HUES48 (cell line): ENCODE results near the gene ACTG1.

Experiments used
- H3K27ac ChIP-seq: one replicate; pipeline ENCODE4 v1.7.0; 2013; ENCODE audit warnings: low read depth, low read length, inconsistent platforms
- H3K27me3 ChIP-seq: 2 replicates; pipeline ENCODE4 v1.6.1; 2013; ENCODE audit warnings: mild to moderate bottlenecking, low read length; ENCODE audit not compliant: control insufficient read depth, insufficient read depth
- H3K36me3 ChIP-seq: 2 replicates; pipeline ENCODE4 v1.6.1; 2013; ENCODE audit warnings: low read length; ENCODE audit not compliant: control insufficient read depth, insufficient read depth
- H3K4me1 ChIP-seq: 2 replicates; pipeline ENCODE4 v1.6.1; 2013; ENCODE audit warnings: mild to moderate bottlenecking, low read length; ENCODE audit not compliant: control insufficient read depth, insufficient read depth
- H3K4me3 ChIP-seq: 2 replicates; pipeline ENCODE4 v1.5.1; 2013; ENCODE audit warnings: mild to moderate bottlenecking, low read depth, low read length
- H3K9ac ChIP-seq: 2 replicates; pipeline ENCODE4 v1.6.1; 2013; ENCODE audit warnings: mild to moderate bottlenecking, low read depth, low read length, moderate library complexity
- H3K9me3 ChIP-seq: 2 replicates; pipeline ENCODE4 v1.6.1; 2013; ENCODE audit warnings: low read length; ENCODE audit not compliant: control insufficient read depth, insufficient read depth

ACTG1 gene

GRCh38 chr17:81482673-81483072 is 29.9 kb downstream of the ACTG1 start:
- H3K9ac ChIP-seq, result no peak overlapping the region

DNA sequence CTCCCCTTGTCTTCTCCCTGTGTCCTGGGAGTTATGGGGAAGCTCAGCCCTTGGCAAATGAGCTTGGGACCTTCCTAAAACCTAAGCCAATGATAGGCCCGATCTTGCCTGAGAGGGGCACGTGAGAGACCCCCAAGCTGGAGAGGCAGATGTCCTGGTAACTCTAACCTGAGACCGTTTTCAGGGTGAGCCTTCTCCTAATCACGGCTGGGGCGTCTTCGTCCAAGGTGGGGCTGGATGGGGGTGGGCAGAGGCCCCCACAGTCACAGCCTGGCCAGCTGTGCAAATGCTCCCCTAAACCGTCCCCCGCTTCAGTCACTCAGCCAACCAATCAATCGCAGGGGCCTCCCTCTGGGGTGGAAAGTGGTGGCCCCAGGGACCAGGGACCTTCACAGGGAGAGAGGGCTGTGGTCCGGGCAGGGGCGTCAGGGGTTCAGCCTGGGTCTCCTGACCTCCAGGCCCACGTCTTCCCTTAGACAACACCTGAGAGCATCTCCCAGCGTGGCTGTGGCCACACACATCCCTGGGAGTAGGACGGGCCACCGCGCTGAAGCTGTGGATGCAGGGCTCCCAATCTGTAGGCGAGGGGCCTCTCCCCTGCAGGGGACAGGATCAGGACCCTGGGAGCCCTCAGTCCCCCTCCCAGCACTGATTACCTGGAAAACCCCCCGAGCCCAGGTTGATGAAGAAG is 30.6 kb downstream of the ACTG1 start:
- Histone ChIP-seq H3K4me3 (peak overlapping the region; percentile 53; the same call in 1 of the 2 replicates), H3K9ac (no peak overlapping the region), H3K27ac (no peak overlapping the region)

More at GRCh38 chr17:81482673-81483072, 29.9 kb downstream of the ACTG1 start:
- H3K27ac ChIP-seq, result no peak overlapping the region
- no peaks in the 10 kb centered on the region for H3K36me3 ChIP-seq
- no peaks in the 10 kb centered on the region for H3K9me3 ChIP-seq
- peaks cover 52% of the 10 kb centered on the region for H3K27me3 ChIP-seq
- H3K4me3 ChIP-seq, result no peak overlapping the region
- H3K4me1 ChIP-seq, result peaks cover 3% of the 10 kb centered on the region; the same call in 1 of the 2 replicates

DNA sequence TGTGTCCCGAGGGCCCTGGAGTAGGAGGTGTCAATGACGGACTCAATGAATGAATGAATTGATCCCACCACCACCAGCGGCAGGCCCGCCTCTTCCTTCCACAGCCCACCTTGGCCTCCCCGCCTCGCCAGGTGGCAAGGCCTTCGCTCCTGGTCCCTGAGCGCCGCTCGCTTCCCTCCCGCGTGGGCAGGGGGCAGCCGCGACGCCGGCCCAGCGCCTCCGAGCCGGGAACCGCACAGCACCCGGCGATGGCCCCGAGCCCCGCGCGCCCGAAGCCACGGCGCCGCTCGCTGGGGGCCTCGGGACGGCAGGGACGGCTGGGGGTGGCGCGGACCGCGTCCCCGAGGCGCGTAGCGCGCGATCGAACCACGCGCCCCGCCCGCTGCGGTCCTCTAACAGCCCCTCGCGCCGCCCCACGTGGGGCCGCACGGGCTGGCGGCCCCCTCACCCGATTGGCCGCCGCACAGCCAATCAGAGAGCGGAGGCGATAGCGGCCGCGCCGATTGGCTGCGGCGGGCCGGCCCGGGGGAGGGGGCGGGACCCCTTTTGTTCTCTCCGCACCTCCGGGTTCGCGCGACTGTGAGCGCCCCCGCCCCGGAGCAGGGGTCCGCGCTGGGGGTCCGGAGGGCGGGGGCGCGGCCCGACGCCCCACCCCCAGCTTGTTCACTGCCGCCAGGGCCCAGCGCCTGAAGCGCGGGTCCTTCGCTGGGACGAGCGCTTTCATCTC is 31.4 kb downstream of the ACTG1 start:
- H3K4me1 ChIP-seq, result peaks cover 3% of the 10 kb centered on the region; the same call in 1 of the 2 replicates
- no peaks in the 10 kb centered on the region for H3K36me3 ChIP-seq
- peak overlapping the region; percentile 53; the same call in 1 of the 2 replicates for H3K4me3 ChIP-seq
- no peaks in the 10 kb centered on the region for H3K9me3 ChIP-seq
- no peak overlapping the region for H3K27ac ChIP-seq
- no peak overlapping the region for H3K9ac ChIP-seq
- peaks cover 43% of the 10 kb centered on the region for H3K27me3 ChIP-seq

More for the DNA sequence above, 30.6 kb downstream of the ACTG1 start:
- H3K27me3 ChIP-seq, result peaks cover 46% of the 10 kb centered on the region
- no peaks in the 10 kb centered on the region for H3K36me3 ChIP-seq
- peaks cover 3% of the 10 kb centered on the region; the same call in 1 of the 2 replicates for H3K4me1 ChIP-seq
- H3K9me3 ChIP-seq, result no peaks in the 10 kb centered on the region

DNA sequence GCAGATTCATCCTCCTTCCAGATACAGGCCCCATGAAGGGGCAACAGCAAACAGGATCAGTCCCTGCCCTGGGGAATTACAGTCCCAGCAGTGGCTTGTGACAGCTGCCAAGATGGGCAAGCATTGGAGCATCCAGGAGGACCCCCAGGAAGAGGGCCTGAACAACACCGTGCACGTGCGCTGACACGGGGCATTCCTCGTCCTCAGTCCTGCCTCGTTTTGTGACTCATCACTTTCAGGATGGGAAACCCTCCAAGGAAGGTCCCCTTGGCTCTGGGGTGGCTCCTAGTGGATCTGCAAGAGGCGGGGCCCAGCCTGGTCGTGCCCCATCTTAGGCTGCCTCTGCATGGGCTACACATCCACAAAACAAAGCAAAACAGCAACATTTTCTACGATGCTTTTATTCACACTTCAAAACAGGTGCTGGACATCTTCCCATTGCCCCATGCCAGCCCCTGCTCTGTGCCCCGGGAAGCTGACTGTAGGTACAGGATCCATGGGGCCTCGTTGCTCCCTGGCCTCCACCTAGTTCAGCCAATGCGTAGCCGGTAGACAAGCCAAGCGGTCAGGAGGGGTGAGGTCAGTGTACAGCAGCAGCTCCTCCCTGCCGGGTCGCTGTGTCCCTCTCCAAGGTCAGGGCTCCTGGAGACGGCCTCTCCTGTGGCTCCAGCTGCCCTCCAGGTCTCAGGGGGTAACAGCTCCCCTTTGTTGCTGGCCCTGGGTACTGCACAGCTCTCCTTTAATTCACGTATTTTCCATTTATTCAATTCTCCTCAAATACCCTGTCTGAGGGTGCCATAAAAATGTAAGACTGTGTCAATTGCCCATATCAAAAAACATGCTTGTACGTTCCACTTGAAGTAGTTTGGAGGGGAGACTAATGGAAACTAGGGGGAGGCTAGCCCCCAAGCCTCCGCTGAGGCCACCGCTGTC is 32.2 kb downstream of the ACTG1 start:
- no peak overlapping the region for H3K4me3 ChIP-seq
- H3K4me1 ChIP-seq, result peaks cover 3% of the 10 kb centered on the region; the same call in 1 of the 2 replicates
- H3K27me3 ChIP-seq, result peaks cover 42% of the 10 kb centered on the region
- H3K36me3 ChIP-seq, result no peaks in the 10 kb centered on the region
- H3K9me3 ChIP-seq, result no peaks in the 10 kb centered on the region
- no peak overlapping the region for H3K27ac ChIP-seq
- H3K9ac ChIP-seq, result no peak overlapping the region

- H3K27ac ChIP-seq, result no peak overlapping the region
- no peaks in the 10 kb centered on the region for H3K36me3 ChIP-seq
- no peaks in the 10 kb centered on the region for H3K4me1 ChIP-seq
- H3K9ac ChIP-seq, result no peak overlapping the region
- H3K27me3 ChIP-seq, result peaks cover 38% of the 10 kb centered on the region
- no peaks in the 10 kb centered on the region for H3K9me3 ChIP-seq
- no peak overlapping the region for H3K4me3 ChIP-seq
These were observed 33.2 kb downstream of the ACTG1 start for GRCh38 chr17:81479175-81480071.

DNA sequence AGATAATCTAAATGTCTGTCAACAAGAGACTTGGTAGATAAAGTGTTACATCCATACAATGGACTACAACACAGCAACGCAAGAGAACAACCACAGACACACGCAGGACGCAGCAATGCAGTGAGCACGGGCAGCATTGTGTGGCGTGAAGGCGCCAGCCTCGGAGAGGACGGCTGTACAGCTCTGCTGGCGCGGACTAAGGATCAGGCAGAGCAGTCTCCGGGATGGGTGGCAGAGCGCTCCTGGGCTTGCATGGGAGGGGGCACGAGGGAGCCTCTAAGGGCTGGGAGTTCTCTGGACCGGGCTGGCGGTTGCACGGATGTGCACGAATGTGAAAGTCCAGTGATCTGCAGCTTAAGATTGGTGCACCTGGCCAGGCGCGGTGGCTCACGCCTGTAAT is 34.5 kb downstream of the ACTG1 start:
- Histone ChIP-seq H3K9me3 (no peaks in the 10 kb centered on the region), H3K27me3 (peaks cover 28% of the 10 kb centered on the region), H3K27ac (no peak overlapping the region), H3K4me3 (no peak overlapping the region), H3K9ac (no peak overlapping the region), H3K4me1 (no peaks in the 10 kb centered on the region), H3K36me3 (no peaks in the 10 kb centered on the region)

GRCh38 chr17:81477173-81477572 is 35.4 kb downstream of the ACTG1 start:
- H3K4me3 ChIP-seq, result no peak overlapping the region
- H3K9me3 ChIP-seq, result no peaks in the 10 kb centered on the region
- no peaks in the 10 kb centered on the region for H3K36me3 ChIP-seq
- H3K27ac ChIP-seq, result no peak overlapping the region
- H3K4me1 ChIP-seq, result no peaks in the 10 kb centered on the region
- peaks cover 19% of the 10 kb centered on the region for H3K27me3 ChIP-seq
- H3K9ac ChIP-seq, result no peak overlapping the region

GRCh38 chr17:81476635-81477034 is 36.0 kb downstream of the ACTG1 start:
- no peak overlapping the region for H3K4me3 ChIP-seq
- H3K9ac ChIP-seq, result no peak overlapping the region
- no peak overlapping the region for H3K27ac ChIP-seq
- H3K9me3 ChIP-seq, result no peaks in the 10 kb centered on the region
- peaks cover 14% of the 10 kb centered on the region for H3K27me3 ChIP-seq
- no peaks in the 10 kb centered on the region for H3K4me1 ChIP-seq
- H3K36me3 ChIP-seq, result no peaks in the 10 kb centered on the region

DNA sequence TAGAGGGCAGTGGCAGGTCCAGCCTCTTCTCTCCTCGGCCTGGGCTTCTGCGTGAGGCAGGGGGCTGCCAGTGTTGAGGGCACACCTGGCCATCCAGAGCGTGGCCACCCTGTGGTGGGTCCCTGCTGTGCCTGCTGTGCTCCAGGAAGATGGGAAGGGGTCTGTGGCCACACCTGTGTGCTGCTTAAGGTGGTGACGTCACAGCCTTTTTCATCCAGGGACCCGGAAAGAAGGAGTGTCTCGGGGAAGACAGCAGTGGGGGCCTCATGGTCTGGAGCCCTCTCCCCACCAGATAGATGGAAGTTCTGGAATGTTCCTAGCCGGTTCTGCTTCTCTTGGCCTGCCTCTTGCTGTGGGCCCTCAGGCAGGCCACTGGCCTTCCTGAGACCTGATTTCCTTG is 36.5 kb downstream of the ACTG1 start:
- no peak overlapping the region for H3K27ac ChIP-seq
- H3K27me3 ChIP-seq, result peaks cover 12% of the 10 kb centered on the region
- H3K4me1 ChIP-seq, result no peaks in the 10 kb centered on the region
- no peaks in the 10 kb centered on the region for H3K36me3 ChIP-seq
- H3K9me3 ChIP-seq, result no peaks in the 10 kb centered on the region
- H3K4me3 ChIP-seq, result no peak overlapping the region
- no peak overlapping the region for H3K9ac ChIP-seq

DNA sequence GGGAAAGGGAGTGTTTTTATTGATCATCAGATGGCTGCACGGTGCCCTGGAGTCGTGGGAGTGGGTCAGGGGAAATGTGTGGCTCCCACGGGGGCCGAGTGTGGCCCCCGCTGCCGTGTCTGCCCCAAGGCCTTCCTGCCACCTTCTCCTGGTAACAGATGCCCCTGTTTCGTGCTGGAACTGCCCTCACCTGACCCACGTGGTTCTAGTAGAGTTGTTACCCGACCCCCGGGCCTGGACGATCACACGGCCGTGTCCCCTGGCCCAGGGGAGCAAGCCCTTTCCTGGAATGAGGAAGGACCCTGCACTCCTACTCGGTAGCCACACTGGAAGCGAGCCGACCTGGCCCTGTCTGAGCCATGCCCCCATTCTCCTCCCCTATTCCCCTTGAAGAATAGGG is 37.6 kb downstream of the ACTG1 start:
- Histone ChIP-seq H3K27me3 (peaks cover under 1% of the 10 kb centered on the region; the same call in 1 of the 2 replicates), H3K4me3 (no peak overlapping the region), H3K9me3 (no peaks in the 10 kb centered on the region), H3K9ac (no peak overlapping the region), H3K27ac (no peak overlapping the region), H3K4me1 (no peaks in the 10 kb centered on the region), H3K36me3 (no peaks in the 10 kb centered on the region)
